GM21529 (cell line): ENCODE data around the gene ZNF84.

ENCODE experiments used
- ATAC-seq: cut with Tn5 transposase; IDR thresholded peaks from one replicate; pipeline ENCODE4 v1.9.1; 2021; ENCODE audit not compliant: unreplicated experiment

ZNF84 gene

GRCh38 chr12:133037207-133038005 lies at the start of gene ZNF84:
Gene ZNF84 (plus strand): TSS chr12:133037509. CDS start chr12:133041468, 3,959 bp downstream.
- peak; percentile 91 for ATAC-seq

- ATAC-seq: no peak
These were observed 38.6 kb upstream of the ZNF84 start for GRCh38 chr12:132998741-132999140.

GRCh38 chr12:133010657-133011297 lies 26.5 kb upstream of the ZNF84 start:
- ATAC-seq: no peak

GRCh38 chr12:133023566-133023965 lies 13.7 kb upstream of the ZNF84 start:
- no peak for ATAC-seq

GRCh38 chr12:133026996-133027395 lies 10.3 kb upstream of the ZNF84 start:
- ATAC-seq: no peak

GRCh38 chr12:133038118-133038709 lies 905 bp downstream of the ZNF84 start:
- ATAC-seq: no peak

GRCh38 chr12:133046698-133047097 lies 9.4 kb downstream of the ZNF84 start:
- no peak for ATAC-seq

- no peak for ATAC-seq
These were observed 20.1 kb downstream of the ZNF84 start for GRCh38 chr12:133057446-133057845.

- ATAC-seq: no peak
These were observed 21.1 kb downstream of the ZNF84 start for GRCh38 chr12:133058203-133059113.

GRCh38 chr12:133061954-133062353 lies 24.6 kb downstream of the ZNF84 start:
- no peak for ATAC-seq

GRCh38 chr12:133063556-133063955 lies 26.2 kb downstream of the ZNF84 start:
- ATAC-seq: no peak

GRCh38 chr12:133073836-133074235 lies 36.5 kb downstream of the ZNF84 start:
- ATAC-seq: no peak

GRCh38 chr12:133080026-133080367 lies 42.7 kb downstream of the ZNF84 start:
- peak; percentile 83 for ATAC-seq

GRCh38 chr12:133080368-133081158 lies 43.3 kb downstream of the ZNF84 start, which contains the start of gene ZNF140:
Gene ZNF140 (plus strand): TSS chr12:133080923. CDS start chr12:133081321, 398 bp downstream.
- ATAC-seq: peak; percentile 75

GRCh38 chr12:133081159-133081780 lies 44.0 kb downstream of the ZNF84 start:
- ATAC-seq: no peak

GRCh38 chr12:133083345-133083744 lies 46.0 kb downstream of the ZNF84 start:
- ATAC-seq: no peak

GRCh38 chr12:133105620-133106019 lies 68.3 kb downstream of the ZNF84 start:
- ATAC-seq: no peak

GRCh38 chr12:133106253-133106652 lies 68.9 kb downstream of the ZNF84 start:
- no peak for ATAC-seq

- no peak for ATAC-seq
These were observed 69.8 kb downstream of the ZNF84 start for GRCh38 chr12:133107121-133107520.

- no peak for ATAC-seq
These were observed 70.8 kb downstream of the ZNF84 start for GRCh38 chr12:133108150-133108549.
